Measurements from ENCODE around the gene PARP12. TPM values are rescaled to one million over a fixed set of nuclear protein-coding genes. Genes with fewer than 3 reads are reported as not detected.

PARP12 gene
- total RNA-seq, 1 donor from 2014 or later = 98.5 TPM

DNA sequence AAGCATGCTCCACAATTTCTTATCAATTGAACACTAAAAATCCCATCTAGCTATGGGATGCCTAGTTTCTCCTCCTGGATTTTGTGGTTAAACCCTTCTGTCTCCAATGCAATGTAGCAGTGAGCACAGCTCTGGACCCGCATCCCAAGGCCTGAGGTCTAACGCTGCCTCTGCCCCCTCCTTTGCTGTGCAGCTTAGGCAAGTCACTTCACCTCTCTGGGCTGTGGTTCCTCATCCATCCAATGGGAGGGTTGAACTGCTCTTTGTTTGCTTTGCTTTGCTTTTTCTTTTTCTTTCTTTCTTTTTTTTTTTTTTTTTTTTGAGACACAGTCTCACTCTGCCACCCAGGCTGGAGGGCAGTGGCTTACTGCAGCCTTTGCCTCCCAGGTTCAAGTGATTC is 69.2 kb downstream of the PARP12 start:
- no peak for DNase-seq (ENCODE audit: extremely low read depth, low read depth, low spot score)

DNA sequence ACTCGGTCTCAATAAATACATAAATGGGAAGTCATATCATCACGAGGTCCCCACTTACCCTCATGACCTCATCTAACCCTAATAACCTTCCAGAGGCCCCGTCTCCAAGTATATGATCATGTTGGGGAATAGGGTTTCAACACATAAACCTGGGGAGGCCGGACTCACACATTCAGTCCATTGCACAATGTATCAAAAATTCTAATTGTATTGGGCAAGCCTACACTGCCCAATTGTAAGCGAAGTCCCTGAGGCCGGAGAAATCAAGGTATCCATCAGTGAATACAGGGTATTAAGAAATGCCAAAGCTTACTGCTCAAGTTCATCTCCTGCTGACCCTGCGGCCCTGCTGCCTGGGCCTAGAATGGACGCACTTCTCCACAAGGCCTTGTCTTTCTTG is 69.6 kb downstream of the PARP12 start:
- no peak for DNase-seq (ENCODE audit: extremely low read depth, low read depth, low spot score)

DNA sequence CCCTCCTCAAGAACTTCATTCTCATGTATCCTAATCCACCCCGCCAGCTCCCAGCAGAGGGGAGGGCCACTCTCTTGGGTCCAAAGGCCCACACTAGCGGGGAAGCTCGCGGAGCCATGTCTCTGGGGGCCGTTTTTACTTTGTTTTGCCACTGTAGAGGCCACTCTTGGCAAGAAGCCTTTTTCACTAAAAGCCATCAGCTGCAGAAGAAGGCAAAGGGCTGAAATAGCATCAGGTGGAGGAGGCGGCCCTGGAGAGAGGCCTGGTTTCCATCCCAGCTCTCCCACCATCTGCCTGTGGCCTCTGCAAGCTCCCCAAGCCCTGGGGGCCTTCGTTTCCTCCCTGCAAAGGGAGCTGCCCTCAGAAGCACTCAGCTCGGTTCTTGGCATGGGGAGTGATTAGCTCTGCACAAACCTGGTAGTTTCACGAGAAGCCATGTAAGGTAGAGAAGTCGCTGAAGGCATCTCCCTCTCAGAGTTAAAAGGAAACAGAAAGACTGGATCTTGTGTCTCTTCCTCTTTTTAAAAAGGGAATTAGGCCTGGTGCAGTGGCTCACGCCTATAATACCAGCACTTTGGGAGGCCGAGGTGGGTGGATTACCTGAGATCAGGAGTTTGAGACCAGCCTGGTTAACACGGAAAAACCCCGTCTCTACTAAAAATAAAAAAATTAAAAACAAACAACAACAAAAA is 70.3 kb downstream of the PARP12 start:
- no peak for DNase-seq (ENCODE audit: extremely low read depth, low read depth, low spot score)

DNA sequence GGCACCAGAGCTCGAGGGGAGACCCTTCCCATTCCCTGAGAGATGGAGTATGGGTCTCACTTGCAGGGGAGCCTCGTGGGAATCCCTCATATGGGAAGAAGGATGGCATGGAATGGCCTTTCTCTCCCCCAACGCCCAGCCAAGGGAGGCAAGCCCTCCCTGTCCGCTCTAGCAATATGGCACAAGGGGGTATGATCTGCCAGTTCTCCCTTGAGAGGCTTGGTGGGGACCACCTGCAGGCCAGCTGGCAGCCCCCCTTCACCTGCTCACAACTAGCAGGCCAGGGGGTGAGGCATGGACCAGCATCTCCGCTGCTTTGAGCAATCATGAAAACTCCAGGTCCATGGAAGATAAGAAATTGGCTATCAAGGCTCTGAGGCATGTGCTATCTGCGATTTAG is 70.8 kb downstream of the PARP12 start:
- no peak for DNase-seq (ENCODE audit: extremely low read depth, low read depth, low spot score)

DNA sequence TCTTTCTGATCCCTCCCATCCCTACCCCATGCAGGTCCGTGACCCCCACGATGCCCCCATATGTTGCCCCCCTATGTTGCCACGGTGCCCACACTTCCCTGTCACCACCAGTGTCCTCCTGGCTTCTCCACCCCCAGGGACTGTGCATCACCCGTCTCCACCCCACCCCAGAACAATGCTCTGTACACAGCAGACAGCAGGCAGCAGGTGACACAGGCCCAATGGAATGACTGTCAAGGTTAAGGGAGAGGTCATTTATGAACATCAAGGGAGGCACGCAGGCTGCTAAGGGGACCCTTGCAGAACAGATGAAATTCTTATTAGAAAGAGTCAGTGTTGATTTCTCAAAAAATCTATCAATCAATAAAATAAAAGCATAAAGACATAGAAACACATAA is 71.5 kb downstream of the PARP12 start:
- no peak for DNase-seq (ENCODE audit: extremely low read depth, low read depth, low spot score)

DNA sequence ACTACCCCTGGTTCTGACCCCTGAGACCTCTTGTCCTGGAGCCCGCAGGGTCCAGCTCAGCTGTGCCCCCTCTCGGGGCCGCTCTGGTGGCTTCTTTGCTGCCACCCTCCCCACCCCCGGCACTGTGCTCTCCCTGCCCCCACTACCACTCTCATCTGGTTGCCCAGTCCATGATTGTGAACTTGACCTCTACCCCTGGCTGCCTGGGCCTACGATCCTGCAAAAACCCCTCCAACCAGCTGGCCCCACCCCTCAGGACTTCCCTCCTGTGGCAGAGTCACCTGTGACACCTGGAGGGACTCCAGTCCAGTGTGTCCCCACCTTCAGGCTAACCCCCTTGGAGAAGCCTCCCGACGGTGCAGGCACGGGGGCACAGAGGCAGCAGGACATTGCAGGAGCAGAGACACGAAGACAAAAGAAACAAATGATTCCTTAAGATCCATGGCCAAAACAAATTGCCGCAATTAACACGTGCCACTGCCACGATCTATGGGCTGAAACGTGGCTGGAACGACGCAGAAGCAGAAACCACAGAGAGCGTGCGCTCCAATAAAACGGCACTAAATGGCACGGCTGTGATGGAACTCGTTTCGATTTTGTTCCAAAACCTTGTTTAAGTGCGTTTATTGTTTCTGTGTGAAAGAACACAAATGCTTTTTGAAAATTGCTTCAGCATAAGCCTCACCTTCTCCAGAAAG is 72.0 kb downstream of the PARP12 start:
- DNase-seq (ENCODE audit: extremely low read depth, low read depth, low spot score) = no peak

DNA sequence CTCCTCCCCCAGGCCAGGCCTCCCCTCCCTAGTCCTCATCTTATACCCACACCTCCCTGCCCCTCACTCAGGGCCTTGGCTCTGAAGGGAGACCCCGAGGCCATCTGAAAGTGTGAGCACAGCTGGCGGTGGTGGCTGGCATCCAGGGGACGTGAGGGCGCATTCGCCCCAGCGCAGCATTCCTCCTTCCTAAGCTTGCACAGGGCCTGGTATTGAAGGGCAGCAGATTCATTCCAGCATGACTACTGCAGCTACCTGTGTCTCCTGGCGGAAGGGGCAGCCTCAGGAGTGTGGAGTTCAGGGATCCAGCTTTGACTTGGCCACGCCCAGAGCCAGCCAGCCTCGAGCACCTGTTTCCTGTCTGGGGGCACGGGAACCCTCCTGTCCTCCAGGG is 72.6 kb downstream of the PARP12 start:
- no peak for DNase-seq (ENCODE audit: extremely low read depth, low read depth, low spot score)

DNA sequence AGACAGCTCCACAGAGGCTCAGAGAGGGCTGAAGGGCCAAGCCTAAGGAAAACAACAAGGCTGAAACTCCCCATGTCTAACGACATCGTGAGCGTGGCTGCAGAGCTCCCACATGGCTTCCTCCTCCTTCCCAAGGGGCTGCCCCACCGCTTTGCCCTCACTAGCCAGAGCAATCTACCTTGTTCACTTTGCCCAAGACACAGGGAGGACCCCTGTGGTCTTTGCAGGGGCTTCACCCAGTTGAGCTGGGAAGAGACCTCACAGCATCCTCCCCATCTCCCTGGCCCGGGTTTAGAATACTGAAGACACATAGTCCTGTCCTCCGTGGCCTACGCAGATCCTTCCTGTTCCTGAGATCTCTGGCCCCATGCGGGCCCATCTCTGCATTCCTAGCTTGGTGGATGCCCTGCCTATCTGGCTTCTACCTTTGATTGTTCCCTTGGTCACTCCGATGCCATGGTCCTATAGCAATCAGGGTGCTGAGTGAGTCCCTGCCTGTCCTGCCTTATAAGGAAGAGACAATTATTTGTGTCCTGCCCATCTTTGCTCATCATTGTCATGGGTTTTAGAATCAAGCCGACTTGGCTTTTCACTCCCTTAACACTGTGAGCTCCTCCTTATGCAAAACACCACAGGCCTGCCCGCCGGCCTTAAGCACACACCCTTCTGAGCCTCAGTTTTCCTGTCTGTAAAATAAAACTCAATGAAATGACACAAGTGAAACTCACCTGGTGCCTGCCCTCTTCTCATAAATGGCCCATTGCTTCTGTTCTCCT is 73.2 kb downstream of the PARP12 start:
- DNase-seq (ENCODE audit: extremely low read depth, low read depth, low spot score) = no peak

DNA sequence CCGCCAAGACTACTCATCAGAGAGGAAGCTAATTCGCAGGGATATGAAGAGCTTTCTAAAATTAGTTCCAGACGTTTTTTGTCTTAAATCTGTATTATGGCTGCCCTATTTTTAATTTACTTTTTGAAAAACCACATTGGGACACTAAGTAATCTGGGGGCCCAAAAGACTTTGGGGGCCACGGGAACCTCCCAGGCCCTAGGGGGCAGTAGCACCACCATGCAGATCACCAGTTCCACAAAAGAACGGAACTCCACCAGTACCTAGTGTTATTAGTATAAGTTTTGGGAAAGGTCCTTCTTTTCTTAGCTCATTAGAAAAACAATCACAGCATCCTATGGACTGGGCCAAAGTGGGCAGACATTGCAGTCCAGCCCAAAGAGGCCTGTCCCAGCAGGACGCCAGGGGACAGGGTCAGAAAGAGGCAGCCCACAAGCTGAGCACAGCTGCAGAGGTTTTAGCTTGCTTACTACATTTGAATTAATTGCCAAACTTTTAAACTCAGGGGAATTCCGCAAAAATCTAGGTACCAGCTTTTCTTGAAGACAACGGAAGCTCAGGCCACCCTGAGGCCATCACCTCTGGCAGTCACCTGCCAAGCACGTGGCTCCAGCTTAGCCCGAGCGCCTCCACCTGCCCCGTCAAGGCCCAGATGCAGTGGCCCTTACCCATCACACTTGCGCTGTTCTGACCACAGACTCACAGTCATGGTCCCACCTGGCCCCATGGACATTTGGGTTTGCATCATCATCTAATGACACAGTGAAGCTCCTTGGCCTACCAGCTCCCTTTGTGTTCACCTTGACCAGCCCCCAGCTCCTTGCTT is 74.8 kb downstream of the PARP12 start:
- no peak for DNase-seq (ENCODE audit: extremely low read depth, low read depth, low spot score)

DNA sequence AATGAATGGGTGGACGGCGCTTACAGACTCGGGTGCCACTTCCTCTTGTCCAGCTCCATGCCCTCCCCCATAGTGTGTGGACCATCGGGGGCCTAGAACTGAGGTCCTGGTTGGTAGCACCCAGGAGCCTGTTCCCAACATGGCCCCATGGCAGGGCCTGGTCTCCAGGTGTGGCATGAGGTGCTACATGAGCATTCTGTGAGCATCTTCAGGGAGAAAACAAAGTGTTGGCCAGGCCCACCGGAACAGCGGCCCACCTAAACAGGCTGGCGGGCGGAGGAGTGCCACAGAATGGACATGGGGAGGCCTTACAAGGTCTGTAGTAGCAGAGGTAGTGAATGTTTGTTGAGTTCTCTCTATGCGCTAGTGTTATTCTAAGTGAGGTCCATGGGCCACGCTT is 76.9 kb downstream of the PARP12 start:
- DNase-seq (ENCODE audit: extremely low read depth, low read depth, low spot score) = no peak

DNA sequence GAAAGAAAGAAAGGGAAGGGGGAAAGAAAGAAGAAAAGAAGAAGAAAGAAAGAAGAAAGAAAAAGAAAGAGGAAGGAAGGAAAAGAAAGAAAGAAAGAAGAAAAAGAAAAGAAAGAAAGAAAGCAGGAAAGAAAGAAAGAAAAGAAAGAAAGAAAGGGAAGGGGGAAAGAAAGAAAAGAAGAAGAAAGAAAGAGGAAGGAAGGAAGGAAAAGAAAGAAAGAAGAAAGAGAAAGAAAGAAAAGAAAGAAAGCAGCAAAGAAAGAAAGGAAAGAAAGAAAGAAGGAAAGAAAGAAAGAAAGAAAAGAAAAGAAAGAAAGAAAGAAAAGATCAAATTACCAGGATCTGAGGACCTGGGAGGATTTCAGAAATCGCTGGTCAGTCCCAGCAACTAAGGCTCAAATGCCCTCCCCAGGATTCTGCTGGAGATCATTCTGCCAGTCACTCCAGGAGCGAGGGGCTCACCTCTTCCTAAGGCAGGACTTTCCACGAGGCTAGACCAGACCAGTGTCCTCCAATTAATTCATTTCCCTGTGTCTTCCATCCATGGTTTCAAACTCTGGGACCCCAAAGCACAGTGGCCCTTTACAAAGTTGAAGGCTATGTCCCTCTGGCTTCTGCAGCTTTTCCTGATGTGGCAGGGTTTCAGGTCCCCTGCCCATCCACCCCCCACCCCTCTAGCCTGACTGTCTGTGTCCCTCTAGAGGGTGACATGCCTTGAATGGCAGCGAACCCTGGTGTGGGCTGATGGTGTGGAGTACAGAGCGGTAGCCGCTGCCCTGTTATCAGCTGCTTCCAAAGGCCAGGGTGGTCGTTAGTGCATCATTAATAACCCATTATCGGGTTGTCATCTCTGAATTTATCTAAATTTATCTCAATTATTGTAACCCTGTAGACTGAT is 77.9 kb downstream of the PARP12 start:
- no peak for DNase-seq (ENCODE audit: extremely low read depth, low read depth, low spot score)

DNA sequence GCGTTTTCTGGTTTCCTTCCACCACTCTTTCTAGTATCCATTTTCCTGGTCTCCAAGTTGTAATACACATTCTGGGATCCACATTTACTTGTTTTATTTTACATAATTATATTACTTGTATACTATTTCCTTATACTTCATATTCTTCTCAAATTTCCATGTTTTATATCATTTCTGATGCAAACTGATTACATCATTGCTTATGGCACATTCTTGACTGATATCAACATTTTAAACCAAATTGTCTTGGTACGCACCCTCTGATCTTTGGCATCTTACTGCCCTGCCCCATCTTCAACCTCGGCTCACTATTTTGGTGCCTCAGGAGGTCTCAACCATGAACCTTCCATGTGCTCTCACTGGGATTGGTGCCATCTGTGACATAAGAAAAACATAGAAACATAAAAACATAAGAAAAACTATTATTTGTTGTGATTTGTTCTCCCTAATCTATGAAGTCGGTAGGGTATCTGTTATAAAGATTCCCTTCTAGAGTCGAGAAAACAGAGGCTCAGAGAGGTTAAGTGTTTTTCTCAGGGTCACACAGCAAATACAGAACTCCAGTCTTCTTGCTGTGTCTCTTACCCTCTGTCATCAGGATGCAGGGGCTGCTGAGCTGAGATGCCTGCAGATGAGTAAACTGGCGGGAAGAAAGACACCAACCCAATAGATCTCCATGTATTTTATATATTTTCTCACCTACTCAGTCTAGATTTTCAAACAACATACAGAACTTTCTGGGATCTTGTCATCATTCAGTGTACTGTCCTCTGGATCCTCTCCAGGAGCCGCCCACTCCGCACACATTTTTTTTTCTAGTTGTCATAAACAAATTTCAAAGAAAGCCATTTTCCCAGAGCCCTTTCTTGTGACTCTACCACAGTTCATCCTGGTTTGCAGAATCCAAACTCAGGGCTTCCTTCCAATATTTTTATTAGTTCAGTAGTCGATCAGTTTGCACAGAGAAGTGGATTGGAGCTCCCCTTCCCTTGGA is 79.5 kb downstream of the PARP12 start:
- no peak for DNase-seq (ENCODE audit: extremely low read depth, low read depth, low spot score)

DNA sequence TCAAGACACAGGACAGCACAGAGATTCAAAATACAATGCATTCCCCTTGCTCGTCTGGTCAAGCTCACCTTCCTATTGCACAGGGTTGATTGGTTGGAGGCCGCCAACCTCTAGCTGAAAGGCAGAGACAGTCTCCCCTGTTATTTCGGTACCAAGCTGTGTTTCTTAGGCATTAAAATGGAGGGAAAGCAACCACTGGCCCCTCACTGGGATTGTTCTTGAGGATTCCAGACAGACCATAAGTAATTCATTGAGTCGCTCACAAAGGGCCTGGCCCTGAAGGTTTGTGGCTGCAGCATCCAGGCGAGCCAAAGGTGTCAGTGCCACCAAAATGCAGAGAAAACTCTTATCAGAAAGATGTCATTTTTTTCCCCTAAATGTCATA is 81.2 kb downstream of the PARP12 start:
- DNase-seq (ENCODE audit: extremely low read depth, low read depth, low spot score) = no peak

DNA sequence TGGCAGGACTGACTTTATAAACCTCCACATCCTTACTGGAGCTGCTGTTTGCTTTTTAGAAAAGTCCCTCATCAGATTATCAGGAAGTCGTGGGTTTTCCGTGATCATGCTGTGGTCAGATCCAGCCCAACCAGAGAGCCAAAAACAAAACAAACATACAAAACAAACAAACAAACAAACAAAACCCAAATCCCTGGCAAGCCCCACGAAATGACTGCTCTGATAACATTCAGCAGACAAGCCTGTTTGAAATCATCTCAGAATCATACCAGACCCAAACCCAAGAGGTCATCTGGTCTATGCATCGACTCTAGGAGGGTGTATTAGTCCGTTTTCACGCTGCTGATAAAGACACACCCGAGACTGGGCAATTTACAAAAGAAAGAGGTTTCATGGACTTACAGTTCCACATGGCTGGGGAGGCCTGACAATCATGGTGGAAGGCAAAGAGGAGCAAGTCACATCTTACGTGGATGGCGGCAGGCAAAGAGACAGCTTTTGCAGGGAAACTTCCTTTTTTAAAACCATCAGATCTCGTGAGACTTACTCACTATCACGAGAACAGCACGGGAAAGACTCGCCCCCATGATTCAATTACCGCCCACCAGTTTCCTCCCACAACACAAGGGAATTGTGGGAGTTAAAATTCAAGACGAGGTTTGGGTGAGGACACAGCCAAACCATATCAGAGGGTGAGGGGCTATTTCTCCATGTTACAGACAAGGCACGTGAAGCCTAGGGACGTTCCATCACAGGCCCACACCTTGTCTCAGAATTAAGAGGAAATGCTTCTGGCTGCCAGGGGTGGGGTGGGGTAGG is 85.7 kb downstream of the PARP12 start:
- DNase-seq (ENCODE audit: extremely low read depth, low read depth, low spot score) = no peak

DNA sequence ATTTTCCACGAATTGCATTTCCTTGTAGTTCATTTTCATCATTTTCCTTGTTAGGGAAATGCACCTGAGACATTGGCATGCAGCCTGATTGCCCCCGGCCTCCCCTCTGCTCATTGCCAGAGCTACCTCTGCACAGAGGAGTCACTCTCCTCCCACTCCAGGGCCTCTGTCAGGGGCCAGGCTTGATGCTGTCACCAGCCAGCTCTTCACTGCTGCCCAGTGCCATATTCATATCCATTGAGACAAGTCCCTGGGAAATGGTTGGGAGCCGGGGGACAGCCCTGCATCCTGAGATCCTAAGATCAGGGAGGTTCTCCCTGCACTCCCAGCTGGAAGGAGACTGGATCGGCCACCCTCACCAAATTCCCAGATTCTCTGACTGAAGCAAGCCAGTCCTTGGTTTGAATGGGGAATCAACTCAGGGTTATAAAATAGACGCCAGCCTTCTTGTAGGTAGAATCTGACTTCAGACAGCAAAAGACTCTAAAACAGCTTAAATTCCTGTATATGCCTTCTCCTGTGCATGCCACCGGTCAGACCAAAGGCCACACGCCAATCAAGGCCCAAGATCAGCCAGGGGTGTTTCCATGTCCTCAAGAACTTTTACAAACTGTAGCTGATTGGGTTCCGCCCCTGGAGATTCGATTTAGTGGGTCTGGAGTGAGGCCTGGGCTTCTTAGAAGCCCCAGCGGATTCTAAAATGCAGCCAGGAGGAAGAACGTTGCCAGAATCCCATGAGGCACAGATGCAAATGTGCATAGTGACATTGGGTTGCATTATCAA is 86.5 kb downstream of the PARP12 start:
- no peak for DNase-seq (ENCODE audit: extremely low read depth, low read depth, low spot score)

DNA sequence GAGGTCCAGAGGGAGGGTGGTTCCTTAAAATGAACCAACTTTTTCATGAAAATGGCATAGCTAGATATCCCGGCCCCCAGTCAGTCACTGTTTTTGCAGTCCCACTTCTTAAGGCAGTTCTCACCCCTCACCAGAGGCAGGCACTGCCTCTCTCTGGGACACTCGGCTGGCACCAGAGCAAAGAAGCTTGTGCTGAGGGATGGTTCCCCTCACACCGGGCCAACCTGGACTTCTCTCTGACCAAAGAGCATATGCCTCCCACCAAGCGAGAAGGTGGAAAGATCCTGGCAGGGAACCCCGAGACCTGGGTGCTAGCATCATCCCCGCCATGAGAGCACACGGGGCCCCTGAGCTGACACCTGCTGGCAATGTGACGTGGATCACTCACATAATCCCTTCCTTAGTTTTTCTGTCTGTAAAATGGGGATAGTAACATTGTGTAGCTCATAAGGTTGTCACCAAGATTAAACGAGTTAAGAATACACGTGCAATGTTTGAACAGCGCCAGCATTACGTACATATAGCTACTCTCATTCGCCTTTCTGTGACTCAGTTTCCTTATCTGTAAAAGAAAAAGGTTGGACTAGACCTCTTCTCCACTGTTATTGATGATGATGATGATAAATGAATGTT is 88.5 kb downstream of the PARP12 start:
- DNase-seq (ENCODE audit: extremely low read depth, low read depth, low spot score) = no peak

Data from glomerular endothelial cell (primary cell).